Stomach (tissue), 4 donors: ENCODE data around the gene MFSD12.

ENCODE experiments used
- CTCF ChIP-seq, 7 experiments: fragments of 450-650 bp in 4 of 7; fragments of 200-600 bp in 3 of 7; sonication (generic) in 3 of 7; IDR thresholded peaks; one replicate each; pipeline ENCODE4 v1.5.1; 2016 to 2019; ENCODE audit warnings: antibody characterized with exemption in 7 of 7, control low read depth in 2 of 7, mild to moderate bottlenecking in 1 of 7
- EP300 ChIP-seq: sonication (generic); formaldehyde crosslinking; IDR thresholded peaks from one replicate; pipeline ENCODE4 v1.6.1; 2017; ENCODE audit warnings: antibody characterized with exemption
- POLR2A ChIP-seq, 4 donors: fragments of 450-650 bp; IDR thresholded peaks; one replicate each; pipeline ENCODE4 v1.6.1; 2016; ENCODE audit warnings: antibody characterized with exemption in 4 of 4, control low read depth in 2 of 4, mild to moderate bottlenecking in 1 of 4, moderate library complexity in 1 of 4
- POLR2AphosphoS5 ChIP-seq, 3 donors: sonication (generic); formaldehyde crosslinking; IDR thresholded peaks; one replicate each; pipeline ENCODE4 v1.6.1; 2016; ENCODE audit warnings: antibody characterized with exemption in 3 of 3

GRCh38 chr19:3591876-3592613 lies 34.7 kb upstream of the MFSD12 start:
- TF ChIP-seq CTCF (IDR thresholded peaks at IDR 0.05) (no peak), POLR2A (IDR thresholded peaks at IDR 0.05) (no peak), EP300 (no peak), POLR2AphosphoS5 (IDR thresholded peaks at IDR 0.05) (no peak)
